Dendritic cell treated with granulocyte-macrophage colony-stimulating factor and Interleukin-4, amounts not matched to agents 40 ng/mL and 50 ng/mL, for 4 days (primary cell): ENCODE data around the gene RHOV.

ENCODE experiments used
- H3K27ac Mint-ChIP-seq: one replicate; pipeline ENCODE4 v1.8.0; 2022; ENCODE audit warnings: mild to moderate bottlenecking, mixed read lengths
- H3K27me3 Mint-ChIP-seq: one replicate; pipeline ENCODE4 v1.8.0; 2022; ENCODE audit warnings: mild to moderate bottlenecking, mixed read lengths
- H3K36me3 Mint-ChIP-seq: one replicate; pipeline ENCODE4 v1.8.0; 2022; ENCODE audit warnings: low read depth, mixed read lengths
- H3K4me1 Mint-ChIP-seq: one replicate; pipeline ENCODE4 v1.8.0; 2022; ENCODE audit warnings: low read depth, mixed read lengths
- H3K4me3 Mint-ChIP-seq: one replicate; pipeline ENCODE4 v1.8.0; 2022; ENCODE audit warnings: mild to moderate bottlenecking, moderate library complexity, mixed read lengths
- H3K9me3 Mint-ChIP-seq: one replicate; pipeline ENCODE4 v1.8.0; 2022; ENCODE audit warnings: mixed read lengths
- intact Hi-C: fragments of 100-400 bp; cut with micrococcal nuclease; formaldehyde crosslinking; loops from one replicate; pipeline ENCODE4 v1.15.0; 2022

The RHOV gene

DNA sequence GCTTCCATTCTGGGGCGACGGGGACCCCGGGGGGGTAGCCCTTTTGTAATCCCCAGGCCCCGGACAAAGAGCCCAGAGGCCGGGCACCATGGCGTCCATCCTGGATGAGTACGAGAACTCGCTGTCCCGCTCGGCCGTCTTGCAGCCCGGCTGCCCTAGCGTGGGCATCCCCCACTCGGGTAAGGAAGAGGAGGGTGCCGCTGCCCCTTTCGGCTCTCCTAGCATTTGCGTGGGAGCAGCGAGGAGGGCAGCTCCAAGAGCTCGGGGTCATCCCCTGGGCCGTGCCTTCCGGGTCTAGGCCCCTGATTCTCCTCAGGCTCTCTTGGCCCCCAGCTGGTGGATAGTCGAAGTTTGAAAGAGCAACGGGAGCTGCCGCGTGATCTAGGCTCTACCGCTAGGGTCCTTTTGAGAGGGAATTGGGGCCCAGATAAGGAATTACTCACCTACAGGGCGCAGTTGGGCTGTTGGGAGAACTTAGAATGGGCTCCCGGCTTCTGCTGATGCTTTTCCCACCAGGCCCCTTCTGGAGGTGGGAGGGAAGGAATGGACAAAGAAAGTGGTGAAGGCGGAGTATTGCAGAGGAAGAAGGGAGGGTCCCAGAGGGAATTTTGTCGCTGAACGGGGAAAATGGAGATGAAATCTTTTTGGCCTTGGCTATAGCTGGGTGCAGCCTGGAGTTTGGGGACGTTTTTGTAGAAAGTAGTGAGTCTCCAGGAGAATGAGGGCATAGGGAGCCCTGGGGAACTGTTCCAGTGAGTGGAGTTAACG, 20.8 kb upstream of the RHOV start:
- intact Hi-C loops: loop anchor here (1.0 to 5.0 kb wide), 5 partner anchors 38 to 378 kb away; no protein-coding TSS in a partner anchor
- H3K9me3 Mint-ChIP-seq: no peaks in the 10 kb centered on the region
- peaks cover 7% of the 10 kb centered on the region for H3K27me3 Mint-ChIP-seq
- peak overlapping the region; percentile 100 for H3K27ac Mint-ChIP-seq
- H3K4me1 Mint-ChIP-seq: peaks cover 52% of the 10 kb centered on the region
- H3K4me3 Mint-ChIP-seq: peak overlapping the region; percentile 100
- peaks cover 56% of the 10 kb centered on the region for H3K36me3 Mint-ChIP-seq

DNA sequence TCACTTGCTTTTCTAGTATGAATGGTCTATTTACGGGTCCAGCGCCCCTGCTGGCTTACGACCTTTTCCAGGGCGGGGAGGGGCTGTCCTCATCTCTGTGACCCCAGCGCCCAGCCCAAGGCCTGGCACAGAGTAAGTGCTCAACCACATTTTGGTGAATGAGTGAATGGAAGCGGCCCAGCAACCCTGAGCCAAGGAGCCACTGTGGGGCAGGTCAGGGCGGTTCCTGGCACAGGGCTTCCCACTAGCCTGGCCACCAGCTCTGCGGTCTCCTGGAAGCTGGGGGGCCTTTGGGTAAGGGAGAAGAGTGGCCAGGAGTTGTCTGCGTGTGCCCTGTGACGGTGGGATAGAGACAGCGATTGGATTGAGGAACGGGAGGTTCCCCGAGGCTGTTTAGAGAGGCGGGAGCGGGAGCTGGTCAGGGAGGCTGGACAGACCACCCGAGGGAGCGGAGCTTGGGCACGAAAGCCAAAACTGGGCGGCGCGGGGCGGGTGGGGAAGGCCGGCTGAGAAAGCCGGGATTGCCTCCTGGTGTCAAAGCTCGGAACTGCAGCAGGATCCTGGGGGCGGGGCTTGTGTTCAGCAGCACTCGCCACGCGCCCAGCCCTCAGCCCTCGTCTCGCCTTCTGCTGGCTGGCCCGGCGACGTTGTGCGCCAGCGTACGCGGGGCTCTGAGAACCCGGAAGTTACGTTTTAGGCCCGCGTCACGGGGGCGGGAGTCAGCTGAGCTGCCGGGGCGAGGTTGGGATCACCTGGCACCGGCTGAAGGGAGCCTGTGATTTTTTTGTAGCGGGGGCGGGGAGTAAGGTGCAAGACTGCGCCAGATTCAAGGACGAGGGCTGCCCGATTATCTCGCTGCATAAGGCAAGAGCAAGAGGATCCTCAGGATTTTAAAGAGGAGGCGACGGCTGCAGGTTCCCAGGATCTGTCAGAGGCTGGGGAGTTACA, 20.0 kb upstream of the RHOV start, which contains the start of gene VPS18:
Gene VPS18 (plus strand): TSS at position 718 of the 948 bp plus-strand sequence. CDS start 319 bp downstream, outside the sequence.
- H3K36me3 Mint-ChIP-seq: peaks cover 47% of the 10 kb centered on the region
- H3K27me3 Mint-ChIP-seq: peaks cover 7% of the 10 kb centered on the region
- peak within 1 kb of the TSS; percentile 100 for H3K27ac Mint-ChIP-seq
- H3K4me3 Mint-ChIP-seq: peak within 1 kb of the TSS; percentile 100
- intact Hi-C loops: loop anchor here (1.0 to 5.0 kb wide), 5 partner anchors 37 to 377 kb away; no protein-coding TSS in a partner anchor
- no peaks in the 10 kb centered on the region for H3K9me3 Mint-ChIP-seq
- peaks cover 43% of the 10 kb centered on the region for H3K4me1 Mint-ChIP-seq

DNA sequence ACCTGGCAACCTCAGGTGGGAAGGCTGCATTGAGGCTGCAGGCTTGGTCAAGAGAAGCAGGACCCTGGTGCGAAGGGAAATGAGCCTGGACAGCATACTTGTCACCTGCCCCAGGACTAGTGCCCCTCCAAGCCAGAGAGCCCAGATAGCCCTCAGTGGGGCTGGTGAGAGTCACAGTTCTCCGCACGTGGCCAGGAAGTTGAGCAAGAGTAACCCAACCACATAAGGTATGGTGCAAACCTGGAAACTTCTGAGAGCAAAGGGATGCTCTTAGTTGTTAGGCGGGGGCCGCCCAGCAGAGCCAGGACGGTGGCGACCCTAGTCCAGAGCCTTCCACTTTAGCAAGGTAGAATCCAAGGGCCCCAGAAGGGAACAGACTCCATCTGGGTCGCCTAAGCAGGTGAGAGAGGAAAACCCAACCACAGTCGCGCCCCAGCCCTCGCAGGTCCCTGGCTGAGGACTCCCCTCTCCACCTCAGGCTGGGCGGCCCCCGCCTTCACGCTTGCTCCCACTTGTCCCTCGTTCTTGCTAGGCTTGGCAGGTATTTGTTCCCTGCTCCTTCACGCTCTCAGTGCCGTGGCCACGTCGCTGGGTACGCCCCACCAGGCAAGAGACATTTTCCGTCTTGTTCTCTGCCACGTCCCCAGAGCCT, 19.1 kb upstream of the RHOV start:
- intact Hi-C loops: loop anchor here (5.0 kb wide), 4 partner anchors 146 to 376 kb away; no protein-coding TSS in a partner anchor
- H3K4me3 Mint-ChIP-seq: no peak overlapping the region
- peaks cover 39% of the 10 kb centered on the region for H3K4me1 Mint-ChIP-seq
- no peaks in the 10 kb centered on the region for H3K9me3 Mint-ChIP-seq
- peaks cover 7% of the 10 kb centered on the region for H3K27me3 Mint-ChIP-seq
- peak overlapping the region; percentile 100 for H3K27ac Mint-ChIP-seq
- H3K36me3 Mint-ChIP-seq: peaks cover 38% of the 10 kb centered on the region

DNA sequence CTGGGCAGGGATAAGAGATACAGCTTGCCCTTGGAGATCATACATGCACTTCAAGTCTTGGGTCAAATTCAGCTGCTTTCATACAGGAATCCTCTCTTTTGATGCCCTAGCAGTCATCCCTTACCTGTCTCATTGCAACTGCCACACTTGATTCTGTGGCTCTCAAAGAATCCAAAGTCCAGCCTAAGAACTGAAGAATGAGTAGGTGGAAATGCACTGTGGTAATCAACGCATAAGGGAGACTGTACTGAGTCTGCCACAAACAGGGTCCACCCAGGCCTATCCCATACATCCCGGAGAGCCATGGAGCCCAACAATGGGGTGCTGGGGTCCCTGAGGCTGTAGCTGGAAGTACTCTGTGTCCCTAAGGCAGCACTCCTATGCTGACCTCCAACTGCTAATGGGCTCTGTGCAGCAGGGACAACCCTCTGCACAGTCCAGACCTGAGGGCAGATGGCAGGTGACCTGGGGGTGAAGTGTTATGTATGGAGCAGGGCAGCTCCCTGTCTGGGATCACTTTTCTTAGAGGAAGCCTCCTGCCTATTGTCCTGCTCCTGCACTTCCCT, 18.5 kb upstream of the RHOV start:
- H3K9me3 Mint-ChIP-seq: no peaks in the 10 kb centered on the region
- intact Hi-C loops: loop anchor here (5.0 kb wide), 4 partner anchors 145 to 375 kb away; no protein-coding TSS in a partner anchor
- H3K4me1 Mint-ChIP-seq: peaks cover 39% of the 10 kb centered on the region
- H3K36me3 Mint-ChIP-seq: peaks cover 32% of the 10 kb centered on the region
- H3K27ac Mint-ChIP-seq: no peak overlapping the region
- no peak overlapping the region for H3K4me3 Mint-ChIP-seq
- H3K27me3 Mint-ChIP-seq: peaks cover 7% of the 10 kb centered on the region

DNA sequence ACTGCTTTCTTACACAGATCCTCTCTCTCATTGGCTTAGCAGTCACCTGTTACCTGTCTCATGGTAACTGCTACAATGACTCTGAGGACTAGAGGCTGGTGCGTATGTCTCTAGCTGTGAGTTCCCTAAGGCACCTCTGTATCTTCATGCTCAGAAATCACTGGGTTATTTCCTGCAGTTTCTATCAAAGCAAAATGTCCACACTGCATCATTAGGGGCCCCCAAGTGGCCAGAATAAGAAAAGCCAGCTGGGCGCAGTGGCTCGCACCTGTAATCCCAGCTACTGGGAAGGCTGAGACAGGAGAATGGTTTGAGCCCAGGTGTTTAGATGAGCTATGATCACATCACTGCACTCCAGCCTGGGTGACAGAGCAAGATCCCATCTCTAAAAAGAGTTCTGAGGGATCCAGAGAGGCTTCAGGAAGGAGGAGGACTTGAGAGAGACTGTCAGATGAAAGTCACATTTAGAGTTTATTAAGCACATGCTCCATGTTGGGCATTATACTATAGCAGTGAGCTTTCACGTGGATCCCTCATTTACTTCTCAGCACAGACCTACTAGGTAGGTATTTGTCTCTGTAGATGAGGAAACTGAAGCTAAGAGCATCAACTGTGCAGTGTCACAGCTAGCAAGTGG, 17.9 kb upstream of the RHOV start:
- intact Hi-C loops: loop anchor here (5.0 kb wide), 4 partner anchors 145 to 375 kb away; no protein-coding TSS in a partner anchor
- Mint-ChIP-seq H3K4me1 (peaks cover 39% of the 10 kb centered on the region), H3K9me3 (no peaks in the 10 kb centered on the region), H3K36me3 (peaks cover 26% of the 10 kb centered on the region), H3K27ac (no peak overlapping the region), H3K4me3 (no peak overlapping the region), H3K27me3 (peaks cover 7% of the 10 kb centered on the region)

DNA sequence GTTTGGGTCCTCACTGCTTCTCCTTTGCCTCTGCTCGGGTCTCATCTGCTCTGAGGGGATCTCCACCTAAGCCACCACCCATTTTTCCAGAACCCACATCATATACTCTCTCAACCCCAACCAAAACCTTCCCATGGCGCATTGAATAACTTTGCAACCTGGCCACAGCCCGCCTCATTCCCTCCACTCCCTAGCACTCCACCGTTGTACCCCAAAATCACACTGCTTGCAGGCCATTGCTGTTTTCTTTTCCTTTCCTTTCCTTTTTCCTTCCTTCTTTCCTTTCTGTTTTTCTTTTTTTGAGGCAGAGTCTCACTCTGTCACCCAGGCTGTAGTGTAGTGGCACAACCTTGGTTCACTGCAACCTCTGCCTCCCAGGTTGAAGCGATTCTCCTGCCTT, 17.1 kb upstream of the RHOV start:
- no peaks in the 10 kb centered on the region for H3K9me3 Mint-ChIP-seq
- H3K4me3 Mint-ChIP-seq: no peak overlapping the region
- intact Hi-C loops: loop anchor here (5.0 kb wide), 4 partner anchors 144 to 374 kb away; no protein-coding TSS in a partner anchor
- H3K4me1 Mint-ChIP-seq: peaks cover 34% of the 10 kb centered on the region
- peaks cover 7% of the 10 kb centered on the region for H3K27me3 Mint-ChIP-seq
- peaks cover 18% of the 10 kb centered on the region for H3K36me3 Mint-ChIP-seq
- H3K27ac Mint-ChIP-seq: no peak overlapping the region

DNA sequence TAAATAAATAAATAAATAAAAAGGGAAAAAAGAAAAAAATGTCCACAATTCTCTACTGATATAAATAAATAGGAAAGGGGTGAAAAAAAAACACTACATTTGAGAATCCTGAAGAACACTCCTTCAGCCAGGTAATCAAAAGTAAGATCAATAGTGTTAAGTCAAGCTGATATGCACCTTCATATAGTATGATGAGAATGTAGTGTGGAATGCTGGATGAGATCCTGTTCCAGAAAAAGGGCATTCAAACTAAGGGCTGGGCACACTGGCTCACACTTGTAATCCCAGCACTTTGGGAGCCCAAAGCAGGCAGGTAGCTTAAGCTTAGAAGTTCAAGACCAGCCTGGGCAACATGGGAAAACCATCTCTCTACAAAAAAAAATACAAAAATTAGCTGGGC, 15.1 kb upstream of the RHOV start:
- Mint-ChIP-seq H3K36me3 (peaks cover 1% of the 10 kb centered on the region), H3K4me3 (no peak overlapping the region), H3K27me3 (peaks cover 7% of the 10 kb centered on the region), H3K9me3 (no peaks in the 10 kb centered on the region), H3K27ac (no peak overlapping the region), H3K4me1 (peaks cover 18% of the 10 kb centered on the region)
- intact Hi-C loops: no loop called here

DNA sequence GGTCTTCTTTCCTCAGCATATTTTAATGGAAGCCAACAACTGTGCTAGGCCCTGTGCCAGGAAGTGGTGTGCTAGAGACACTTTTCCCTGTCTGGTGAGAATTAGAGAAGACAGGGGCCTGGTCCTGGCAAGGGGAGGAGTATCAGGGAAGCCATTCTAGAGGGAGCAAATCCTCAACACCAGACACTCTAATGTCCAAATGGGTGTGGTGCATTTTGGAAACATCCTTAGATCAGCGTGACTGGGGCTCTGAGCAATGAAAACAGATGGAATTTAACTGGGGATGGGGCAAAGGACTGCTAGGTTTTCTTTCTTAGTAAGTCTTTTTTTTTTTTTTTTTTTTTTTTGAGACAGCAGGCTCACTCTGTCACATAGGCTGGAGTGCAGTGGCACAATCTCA, 12.6 kb upstream of the RHOV start:
- Mint-ChIP-seq H3K36me3 (no peaks in the 10 kb centered on the region), H3K4me1 (peaks cover under 1% of the 10 kb centered on the region), H3K27ac (no peak overlapping the region), H3K4me3 (no peak overlapping the region), H3K27me3 (no peaks in the 10 kb centered on the region), H3K9me3 (no peaks in the 10 kb centered on the region)
- intact Hi-C loops: no loop called here

DNA sequence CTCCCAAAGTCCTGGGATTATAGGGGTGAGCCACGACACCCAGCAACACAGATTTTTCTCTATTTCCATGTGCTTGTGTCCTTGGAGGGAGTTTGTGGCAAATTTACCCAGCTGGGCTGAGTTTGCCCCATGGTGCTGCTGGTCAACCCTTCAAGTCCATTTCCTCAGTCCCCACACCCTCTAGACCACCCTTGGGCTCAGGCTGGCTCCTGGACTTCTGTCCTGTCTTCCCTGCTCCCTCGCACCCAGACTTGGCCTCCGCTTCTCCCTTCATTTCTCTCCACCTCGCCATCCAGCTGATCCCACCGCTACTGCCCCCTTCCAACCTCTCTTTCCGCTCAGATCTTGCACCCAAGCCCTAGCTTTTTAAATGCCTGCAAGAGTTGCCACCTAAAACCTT, 7.3 kb upstream of the RHOV start:
- no peaks in the 10 kb centered on the region for H3K4me1 Mint-ChIP-seq

DNA sequence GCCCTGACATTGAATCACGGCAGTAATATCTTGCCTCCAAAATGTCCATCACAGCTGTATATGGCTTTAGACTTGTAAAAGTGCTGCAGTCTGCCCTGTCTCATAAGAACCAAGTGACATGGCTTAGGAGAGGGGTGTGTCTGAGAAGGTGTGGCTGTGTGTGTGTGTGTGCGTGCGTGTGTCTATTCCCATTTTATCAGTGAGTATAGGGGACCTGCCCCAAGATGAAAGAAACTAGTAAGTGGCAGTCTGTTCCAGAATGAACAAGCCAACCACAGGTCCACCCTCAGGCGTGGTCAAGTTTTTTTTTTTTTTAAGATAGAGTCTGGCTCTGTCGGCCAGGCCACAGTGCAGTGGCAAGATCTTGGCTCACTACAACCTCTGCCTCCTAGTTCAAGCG, 5.6 kb upstream of the RHOV start:
- Mint-ChIP-seq H3K4me3 (no peak overlapping the region), H3K4me1 (no peaks in the 10 kb centered on the region), H3K36me3 (no peaks in the 10 kb centered on the region), H3K27me3 (peaks cover 11% of the 10 kb centered on the region), H3K27ac (no peak overlapping the region), H3K9me3 (no peaks in the 10 kb centered on the region)
- intact Hi-C loops: no loop called here

More for the DNA sequence above, 7.3 kb upstream of the RHOV start:
- peaks cover 5% of the 10 kb centered on the region for H3K27me3 Mint-ChIP-seq
- no peak overlapping the region for H3K4me3 Mint-ChIP-seq
- intact Hi-C loops: no loop called here
- H3K9me3 Mint-ChIP-seq: no peaks in the 10 kb centered on the region
- no peaks in the 10 kb centered on the region for H3K36me3 Mint-ChIP-seq
- H3K27ac Mint-ChIP-seq: no peak overlapping the region

DNA sequence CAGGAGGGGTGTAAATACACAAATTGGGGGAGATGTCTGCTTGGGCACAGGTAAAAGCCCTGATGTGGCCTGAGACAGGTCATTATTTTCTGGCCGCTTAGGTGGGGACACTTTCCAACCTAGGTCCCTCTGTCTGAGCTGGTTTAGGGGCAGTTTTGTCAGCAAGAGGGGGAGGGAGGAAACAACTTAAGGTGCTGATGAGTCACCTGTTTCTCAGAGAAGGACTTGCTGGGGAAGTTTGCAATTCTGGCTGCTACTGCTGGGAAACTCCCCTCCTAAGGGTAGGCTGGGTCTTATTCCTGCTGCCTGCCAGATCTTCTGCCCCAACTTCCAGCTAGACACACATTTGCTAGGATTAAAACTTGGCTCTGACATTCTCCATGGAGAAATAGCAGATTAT, 4.8 kb upstream of the RHOV start:
- peaks cover 16% of the 10 kb centered on the region for H3K27me3 Mint-ChIP-seq
- H3K9me3 Mint-ChIP-seq: no peaks in the 10 kb centered on the region
- intact Hi-C loops: no loop called here
- H3K4me1 Mint-ChIP-seq: peaks cover 6% of the 10 kb centered on the region
- no peak overlapping the region for H3K27ac Mint-ChIP-seq
- H3K36me3 Mint-ChIP-seq: no peaks in the 10 kb centered on the region
- no peak overlapping the region for H3K4me3 Mint-ChIP-seq

DNA sequence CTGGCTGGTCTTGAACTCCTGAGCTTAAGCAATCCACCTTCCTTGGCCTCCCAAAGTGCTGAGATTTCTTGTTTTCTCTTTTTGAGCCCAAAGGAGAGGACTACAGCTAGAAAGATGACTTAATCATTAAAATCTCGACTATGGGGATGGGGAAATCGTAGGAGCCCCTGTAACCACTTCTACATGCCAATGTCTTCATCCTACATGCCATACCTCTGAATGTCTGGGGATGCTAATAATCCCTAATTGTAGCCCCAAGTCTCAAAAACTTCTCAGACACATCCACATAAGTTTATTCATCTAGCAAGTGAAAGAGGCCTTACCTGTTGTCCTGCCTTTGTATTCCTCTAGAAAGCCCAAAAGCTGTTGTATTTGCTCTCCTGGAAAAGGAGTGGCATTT, 3.7 kb upstream of the RHOV start:
- Mint-ChIP-seq H3K27ac (no peak overlapping the region), H3K27me3 (peaks cover 27% of the 10 kb centered on the region), H3K36me3 (no peaks in the 10 kb centered on the region), H3K9me3 (no peaks in the 10 kb centered on the region), H3K4me1 (peaks cover 12% of the 10 kb centered on the region), H3K4me3 (no peak overlapping the region)
- intact Hi-C loops: no loop called here
